Pancreas (tissue), 10 donors: ENCODE results near the gene SPEM1. TPM values are rescaled to one million over a fixed set of nuclear protein-coding genes. Genes with fewer than 3 reads are reported as not detected.
A peak's percentile ranks its signal among the peaks of the same experiment; 100 is the strongest.

Experiments used
- ATAC-seq, 4 donors: fragments of 200-7000 bp; cut with Tn5 transposase; one replicate each; pipeline versions ENCODE4 v1.8.0 to v1.9.1; 2020; ENCODE audit warnings: mild to moderate bottlenecking in 4 of 4, moderate library complexity in 4 of 4
- DNase-seq, 6 donors: peaks; one replicate each; pipeline ENCODE4 v3.0.0-alpha.2; 2020
- FAIRE-seq: peaks from 2 replicates; lab custom pipeline; 2012; peaks lifted over from hg19 to GRCh38; lab: Jason Lieb, UNC
- H3K27ac ChIP-seq, 4 donors: fragments of 200-600 bp; sonication (generic); 1 replicate in 3 of 4; 2 replicates in 1 of 4; pipeline versions ENCODE4 v1.5.0 to v1.8.0; 2020
- H3K27me3 ChIP-seq, 4 donors: fragments of 200-600 bp; one replicate each; pipeline ENCODE4 v1.8.0; 2021
- H3K36me3 ChIP-seq, 3 donors: fragments of 200-600 bp; sonication (generic) in 1 of 3; one replicate each; pipeline versions ENCODE4 v1.5.0 to v1.8.0; 2020 to 2021
- H3K4me1 ChIP-seq, 3 donors: fragments of 200-600 bp; one replicate each; pipeline ENCODE4 v1.8.0; 2021
- H3K4me3 ChIP-seq, 4 donors: fragments of 200-600 bp; sonication (generic) in 2 of 4; one replicate each; pipeline versions ENCODE4 v1.5.0 to v1.8.0; 2020 to 2021
- H3K9me3 ChIP-seq, 4 donors: fragments of 200-600 bp; one replicate each; pipeline ENCODE4 v1.8.0; 2021
- CTCF ChIP-seq, 4 donors: fragments of 200-600 bp; sonication (generic) in 3 of 4; IDR thresholded peaks; one replicate each; pipeline versions ENCODE4 v1.5.0 to v1.8.0; 2021; ENCODE audit warnings: antibody characterized with exemption in 4 of 4
- WGBS, 2 donors: extraction: QIAGEN DNeasy Blood & Tissue Kit; methylation state at CpG; one replicate each; pipeline ENCODE4 v1.1.7; 2013; 5-methylcytosine and 5-hydroxymethylcytosine counted together
- intact Hi-C, 3 donors: fragments of 100-400 bp; cut with DNase I; formaldehyde crosslinking; loops; one replicate each; pipeline versions ENCODE4 v1.11.1 to v1.14.2; 2022
- polyA plus RNA-seq, 2 donors: library from polyadenylated mRNA; stranded (reverse); fragments of 200-250 nt; gene quantifications; one replicate each; pipeline ENCODE4 v1.2.3, GENCODE V29; 2013
- total RNA-seq, 6 donors: library from RNA; stranded (reverse); fragmentation: NEBNext Ultra II Directional in 4 of 6; extraction: Animal tissue kit (Norgen Biotek cat#: 25700) in 4 of 6; gene quantifications; one replicate each; pipeline versions ENCODE4 v1.2.1 to v1.2.4, GENCODE V29; 2021 to 2023
- donor health status: healthy with polysubstance abuse.
- donor health status: DM: no; HTN: no; CAD: no; lungs with moderate emphysema.
- donor health status: DM: no; HTN: no; CAD: no.
- donor health status: control.
- donor health status: control.
- donor health status: Bipolar disorder and iron deficiency.
- donor health status: DM: yes; HTN: yes; CAD: no.
- donor health status: DM: no; HTN: no; CAD: no.
- donor health status: DM: no; HTN: no; CAD: no.
- donor health status: DM: yes; HTN: yes; CAD: no.

Gene SPEM1
- total and polyA plus RNA-seq, 8 donors: not detected

GRCh38 chr17:7435676-7436555, 15.8 kb downstream of the SPEM1 start:
- Histone ChIP-seq H3K27me3 (no peaks in the 10 kb centered on the region), H3K27ac (peak overlapping the region; percentile 86 to 97 (median 94)), H3K9me3 (no peaks in the 10 kb centered on the region), H3K36me3 (no peaks in the 10 kb centered on the region), H3K4me3 (peak overlapping the region; percentile 36 to 70 (median 46)), H3K4me1 (peaks cover 5 to 18% (median 11%) of the 10 kb centered on the region in 3 donors)
- no peak for TF ChIP-seq CTCF (IDR thresholded peaks at IDR 0.05)
- DNase-seq: peak; percentile 52 to 87 (median 70)
- ATAC-seq: peak; percentile 26 to 47 (median 36)
- WGBS, 2 donors: 5% methylated on average over 49 of the region's 49 CpGs
- intact Hi-C loops: loop anchor here in 2 of 3 donors (10.0 kb wide), 1 partner anchor 81 kb away; the partner anchor contains the start of genes KCTD11 (in 2 of the 2) and TMEM95 (in 2 of the 2)
- no peak for FAIRE-seq

GRCh38 chr17:7436556-7437368, 16.6 kb downstream of the SPEM1 start:
- Histone ChIP-seq H3K27me3 (no peaks in the 10 kb centered on the region), H3K36me3 (no peaks in the 10 kb centered on the region), H3K27ac (peak overlapping the region; percentile 86 to 97 (median 94)), H3K9me3 (no peaks in the 10 kb centered on the region), H3K4me3 (peak overlapping the region; percentile 16 to 70 (median 46)), H3K4me1 (peaks cover 5 to 18% (median 11%) of the 10 kb centered on the region in 3 donors)
- peak; percentile 75 to 83 (median 80) for ATAC-seq
- intact Hi-C loops: loop anchor here in 2 of 3 donors (10.0 kb wide), 1 partner anchor 82 kb away; the partner anchor contains the start of genes KCTD11 (in 2 of the 2) and TMEM95 (in 2 of the 2)
- peak; percentile 68 to 91 (median 86) for TF ChIP-seq CTCF (IDR thresholded peaks at IDR 0.05)
- FAIRE-seq: no peak
- WGBS, 2 donors: 2 to 3% methylated on average over 80 to 92 of the region's 92 CpGs
- DNase-seq: peak; percentile 79 to 96 (median 92)

GRCh38 chr17:7437369-7437863, 17.3 kb downstream of the SPEM1 start:
- H3K4me1 ChIP-seq: peaks cover 5 to 18% (median 11%) of the 10 kb centered on the region in 3 donors
- WGBS, 2 donors: 24 to 31% methylated on average over 25 to 31 of the region's 31 CpGs
- intact Hi-C loops: loop anchor here in 2 of 3 donors (10.0 kb wide), 1 partner anchor 83 kb away; the partner anchor contains the start of genes KCTD11 (in 2 of the 2) and TMEM95 (in 2 of the 2)
- peak overlapping the region; percentile 32 to 94 (median 90) for H3K27ac ChIP-seq
- H3K4me3 ChIP-seq: peak overlapping the region in 3 of 4 donors; percentile 38 to 70 (median 54)
- no peaks in the 10 kb centered on the region for H3K27me3 ChIP-seq
- TF ChIP-seq CTCF (IDR thresholded peaks at IDR 0.05): no peak
- ATAC-seq (no peak), FAIRE-seq (no peak), DNase-seq (peak in 2 of 6 donors; percentile 38 to 84)
- no peaks in the 10 kb centered on the region for H3K36me3 ChIP-seq
- H3K9me3 ChIP-seq: no peaks in the 10 kb centered on the region

GRCh38 chr17:7437950-7438614, 18.0 kb downstream of the SPEM1 start:
- H3K27me3 ChIP-seq: no peaks in the 10 kb centered on the region
- H3K9me3 ChIP-seq: no peaks in the 10 kb centered on the region
- FAIRE-seq (no peak), DNase-seq (peak in 5 of 6 donors; percentile 31 to 73 (median 67)), ATAC-seq (no peak)
- no peaks in the 10 kb centered on the region for H3K36me3 ChIP-seq
- intact Hi-C loops: loop anchor here in 2 of 3 donors (10.0 kb wide), 1 partner anchor 83 kb away; the partner anchor contains the start of genes KCTD11 (in 2 of the 2) and TMEM95 (in 2 of the 2)
- no peak for TF ChIP-seq CTCF (IDR thresholded peaks at IDR 0.05)
- H3K4me1 ChIP-seq: peaks cover 5 to 18% (median 11%) of the 10 kb centered on the region in 3 donors
- H3K27ac ChIP-seq: peak overlapping the region in 1 of 4 donors; percentile 5
- peak overlapping the region in 1 of 4 donors; percentile 22 for H3K4me3 ChIP-seq
- 70 to 74% methylated on average over 48 of the region's 48 CpGs for WGBS, 2 donors
